K562 (cell line): ENCODE results near the gene PRMT6. TPM values are rescaled to one million over a fixed set of nuclear protein-coding genes. Genes with fewer than 3 reads are reported as not detected.

Source experiments
- ATAC-seq: fragments of 200-7000 bp; cut with Tn5 transposase; 3 replicates; pipeline ENCODE4 v1.9.1; 2020; ENCODE audit warnings: moderate library complexity
- BruUV-seq: library from RNA; stranded (reverse); fragments of 400-500 nt; replicated peaks from 2 replicates; lab custom pipeline; 2021; lab: Mats Ljungman, UMichigan
- CTCF ChIA-PET: fragments of 300-600 bp; formaldehyde crosslinking; extraction: SDS; loops from one replicate; lab custom pipeline; 2021; ENCODE audit warnings: low intra/inter-chr PET ratio; lab: Yijun Ruan, JAX
- POLR2A ChIA-PET: fragments of 300-600, 350-650 bp; sonication (Branson Sonifier 250); formaldehyde crosslinking; extraction: SDS; loops from one replicate; lab custom pipeline; 2021; ENCODE audit warnings: antibody characterized with exemption, inconsistent platforms; lab: Yijun Ruan, JAX
- DNase-seq, 4 experiments: peaks; one replicate each; pipeline versions ENCODE4 v3.0.0 to v3.0.0-alpha.2; 2011 to 2018; ENCODE audit warnings: low spot score in 3 of 4, mixed read lengths in 3 of 4; ENCODE audit errors: extremely low read depth in 1 of 4
- FAIRE-seq: peaks from 2 replicates; lab custom pipeline; 2011; peaks lifted over from hg19 to GRCh38; lab: Jason Lieb, UNC
- H2AFZ ChIP-seq: 2 replicates; pipeline ENCODE4 v1.6.0; 2011; ENCODE audit warnings: low read depth, low read length, control low read depth, inconsistent platforms
- H3K27ac ChIP-seq: fragments of 200-600 bp; 3 replicates; pipeline ENCODE4 v1.8.0; 2011; ENCODE audit warnings: low read depth, mild to moderate bottlenecking, control low read depth, inconsistent platforms, low read length, moderate library complexity, mixed read lengths; ENCODE audit errors: extremely low read depth
- H3K27me3 ChIP-seq, 2 experiments: fragments of 300-600 bp in 1 of 2; 2 replicates in 1 of 2; 3 replicates in 1 of 2; pipeline versions ENCODE4 v1.6.0 to v1.8.0; 2011; ENCODE audit warnings: inconsistent platforms in 2 of 2, low read length in 2 of 2, mild to moderate bottlenecking in 1 of 2, mixed read lengths in 1 of 2, moderate library complexity in 1 of 2; ENCODE audit not compliant: control insufficient read depth in 2 of 2, insufficient read depth in 2 of 2
- H3K36me3 ChIP-seq: fragments of 300-600 bp; 3 replicates; pipeline ENCODE4 v1.8.0; 2011; ENCODE audit warnings: mild to moderate bottlenecking, low read length, inconsistent platforms; ENCODE audit not compliant: control insufficient read depth, insufficient read depth
- H3K4me1 ChIP-seq, 2 experiments: fragments of 200-600 bp in 1 of 2; replicated peaks in 1 of 2; 2 replicates in 1 of 2; 3 replicates in 1 of 2; pipeline versions ENCODE4 v1.5.1 to v1.8.0; 2011; ENCODE audit warnings: inconsistent platforms in 2 of 2, low read length in 2 of 2, mild to moderate bottlenecking in 1 of 2, mixed read lengths in 1 of 2, moderate library complexity in 1 of 2; ENCODE audit not compliant: control insufficient read depth in 2 of 2, insufficient read depth in 2 of 2
- H3K4me2 ChIP-seq: 2 replicates; pipeline ENCODE4 v1.6.1; 2011; ENCODE audit warnings: low read length, control low read depth, inconsistent platforms, mixed read lengths; ENCODE audit not compliant: insufficient read depth
- H3K4me3 ChIP-seq: fragments of 200-600 bp; sonication (generic), shearing (Covaris generic); 2 replicates; pipeline ENCODE4 v1.5.1; 2016; ENCODE audit warnings: control low read depth, inconsistent platforms
- H3K79me2 ChIP-seq: fragments of 200-600 bp; 3 replicates; pipeline ENCODE4 v1.8.0; 2011; ENCODE audit warnings: low read length, inconsistent platforms; ENCODE audit not compliant: control insufficient read depth, insufficient read depth
- H3K9ac ChIP-seq, 2 experiments: 2 replicates each; pipeline versions ENCODE4 v1.6.0 to v1.6.1; 2011; ENCODE audit warnings: low read depth in 2 of 2, low read length in 2 of 2, control low read depth in 1 of 2, inconsistent platforms in 1 of 2, mild to moderate bottlenecking in 1 of 2, mixed read lengths in 1 of 2; ENCODE audit not compliant: insufficient read depth in 1 of 2
- H3K9me1 ChIP-seq: one replicate; pipeline ENCODE4 v1.6.0; 2011; ENCODE audit warnings: inconsistent platforms, mild to moderate bottlenecking, low read length, moderate library complexity; ENCODE audit not compliant: control insufficient read depth, insufficient read depth
- H3K9me3 ChIP-seq: replicated peaks from 2 replicates; pipeline ENCODE4 v1.5.1; 2011; ENCODE audit warnings: low read depth, low read length, inconsistent platforms; ENCODE audit not compliant: control insufficient read depth, insufficient read depth
- H4K20me1 ChIP-seq: replicated peaks from 2 replicates; pipeline ENCODE4 v1.6.1; 2011; ENCODE audit warnings: low read length, inconsistent platforms, mixed read lengths; ENCODE audit not compliant: control insufficient read depth, insufficient read depth
- BDP1 ChIP-seq: IDR thresholded peaks from 3 replicates; pipeline ENCODE4 v1.6.1; 2011; ENCODE audit not compliant: insufficient read length, insufficient read depth
- DNMT1 ChIP-seq: fragments of 450-650 bp; IDR thresholded peaks from 2 replicates; pipeline ENCODE4 v1.6.1; 2016; ENCODE audit warnings: antibody characterized with exemption, mild to moderate bottlenecking
- FOXP1 ChIP-seq: sonication (generic); formaldehyde crosslinking; IDR thresholded peaks from 2 replicates; pipeline ENCODE4 v1.8.0; 2022; ENCODE audit warnings: mild to moderate bottlenecking, missing genetic modification reagents
- KLF13 ChIP-seq: fragments of 450-650 bp; IDR thresholded peaks from 2 replicates; pipeline ENCODE4 v1.6.1; 2016; ENCODE audit warnings: missing genetic modification characterization, low read depth, mild to moderate bottlenecking, missing compliant biosample characterization, moderate library complexity, borderline replicate concordance
- MCM2 ChIP-seq: fragments of 450-650 bp; IDR thresholded peaks from 2 replicates; pipeline ENCODE4 v1.6.1; 2017; ENCODE audit warnings: low read depth, mild to moderate bottlenecking
- OTX1 ChIP-seq: fragments of 450-650 bp; formaldehyde crosslinking; IDR thresholded peaks from 2 replicates; pipeline ENCODE4 v1.4.0; 2022; ENCODE audit warnings: mild to moderate bottlenecking
- RBM17 ChIP-seq: fragments of 200-400 bp; formaldehyde crosslinking; IDR thresholded peaks from 2 replicates; pipeline ENCODE4 v1.6.1; 2017; ENCODE audit warnings: low read depth, mild to moderate bottlenecking, low read length, borderline replicate concordance
- ZNF12 ChIP-seq: sonication (generic); formaldehyde crosslinking; IDR thresholded peaks from 2 replicates; pipeline ENCODE4 v1.4.0; 2020; ENCODE audit warnings: mild to moderate bottlenecking, missing genetic modification reagents
- WGBS: fragments of 100-300 bp; shearing (Covaris generic); methylation state at CpG from one replicate; pipeline ENCODE4 v1.1.6; 2016; ENCODE audit warnings: low coverage, mixed read lengths; ENCODE audit not compliant: insufficient coverage; ENCODE audit errors: missing lambda C conversion rate; 5-methylcytosine and 5-hydroxymethylcytosine counted together
- in situ Hi-C: fragments of 300-500 bp; cut with MboI; formaldehyde crosslinking; loops from 4 replicates; pipeline ENCODE4 v1.15.0; 2018; ENCODE audit warnings: inconsistent platforms, mixed read lengths
- intact Hi-C: fragments of 100-400 bp; cut with micrococcal nuclease; formaldehyde crosslinking; loops from 2 replicates; pipeline ENCODE4 v1.14.2; 2022
- polyA plus RNA-seq, 8 experiments: library from polyadenylated mRNA; depleted of rRNA in 4 of 8; stranded (reverse) in 5 of 8; unstranded in 3 of 8; fragments of >200 nt; fragmentation: Nextera tagmentation in 2 of 8; fragmentation: Illumina TruSeq in 1 of 8; extraction: Ambion mirVana in 2 of 8; extraction: Trizol in 1 of 8; gene quantifications; 2 replicates each; pipeline versions ENCODE4 v1.2.1 to v1.2.3, GENCODE V29; 2011 to 2014; ENCODE audit warnings: inconsistent platforms in 1 of 8, missing spikeins in 1 of 8
- total RNA-seq, 7 experiments: library from RNA; depleted of rRNA in 6 of 7; stranded (reverse); fragments of >200 nt in 6 of 7; fragmentation: Illumina TruSeq in 2 of 7; extraction: Trizol in 2 of 7; gene quantifications; 2 replicates each; pipeline versions ENCODE4 v1.2.1 to v1.2.3, GENCODE V29; 2011 to 2021; ENCODE audit warnings: low replicate concordance in 1 of 7
- TF ChIP-seq, protein P1 (sequence below): fragments of 200-400 bp; formaldehyde crosslinking; IDR thresholded peaks from 2 replicates; pipeline ENCODE4 v1.6.1; 2017; ENCODE audit warnings: mild to moderate bottlenecking, low read depth, low read length, moderate library complexity
- TF ChIP-seq, protein P2 (sequence below): sonication (generic); formaldehyde crosslinking; IDR thresholded peaks from 2 replicates; pipeline ENCODE4 v1.8.0; 2022; ENCODE audit warnings: mild to moderate bottlenecking, missing genetic modification reagents
- TF ChIP-seq, protein P3 (sequence below): sonication (generic); formaldehyde crosslinking; IDR thresholded peaks from 2 replicates; pipeline ENCODE4 v1.8.1; 2023; ENCODE audit warnings: mild to moderate bottlenecking, missing genetic modification reagents
- TF ChIP-seq, protein P4 (sequence below): fragments of 250-450 bp; sonication (Bioruptor Pico); IDR thresholded peaks from 2 replicates; pipeline ENCODE4 v1.9.0; 2021; ENCODE audit warnings: mild to moderate bottlenecking, inconsistent platforms

The PRMT6 gene
- total and polyA plus RNA-seq, 9 of the 15 experiments (the other 6 are each of a cell fraction or from before 2014, with no cell fraction given), result 6.1 to 36.9 (median 29.4) TPM

DNA sequence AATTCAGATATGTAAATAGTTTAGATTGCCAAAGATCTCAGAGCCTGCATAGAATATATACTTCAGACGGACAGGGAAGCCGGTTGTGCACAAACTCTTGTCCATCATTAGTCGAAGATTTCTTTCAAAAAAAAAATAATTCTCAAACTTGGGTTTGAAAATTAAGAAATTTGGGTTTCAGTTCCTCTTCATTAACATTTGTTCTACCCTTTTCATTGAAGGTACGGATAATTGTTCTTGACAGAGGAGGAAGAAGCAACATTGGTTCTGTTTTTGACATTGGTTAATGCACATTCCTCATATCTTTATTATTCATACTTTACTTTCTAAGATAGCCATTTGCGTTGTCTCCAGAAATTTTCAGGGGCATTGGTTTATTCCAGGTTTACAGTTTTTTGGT, 38.0 kb upstream of the PRMT6 start:
- Histone ChIP-seq H2AFZ (no peak overlapping the region), H3K9me1 (no peaks in the 10 kb centered on the region), H3K36me3 (no peaks in the 10 kb centered on the region), H3K9me3 (no peaks in the 10 kb centered on the region), H3K4me1 (no peaks in the 10 kb centered on the region), H3K4me2 (no peak overlapping the region), H3K4me3 (no peak overlapping the region), H3K79me2 (no peaks in the 10 kb centered on the region), H4K20me1 (no peaks in the 10 kb centered on the region), H3K9ac (no peak overlapping the region), H3K27me3 (no peaks in the 10 kb centered on the region), H3K27ac (no peak overlapping the region)
- in situ Hi-C loops, result no loop called here
- CTCF ChIA-PET, result no interaction called here
- intact Hi-C loops, result loop anchor here (5.0 kb wide), 1 partner anchor 39 kb away; the partner anchor contains the start of gene PRMT6
- POLR2A ChIA-PET, result no interaction called here
- no TSS peak for BruUV-seq
- TF ChIP-seq MCM2, result no peak
- TF ChIP-seq, protein P1, sequence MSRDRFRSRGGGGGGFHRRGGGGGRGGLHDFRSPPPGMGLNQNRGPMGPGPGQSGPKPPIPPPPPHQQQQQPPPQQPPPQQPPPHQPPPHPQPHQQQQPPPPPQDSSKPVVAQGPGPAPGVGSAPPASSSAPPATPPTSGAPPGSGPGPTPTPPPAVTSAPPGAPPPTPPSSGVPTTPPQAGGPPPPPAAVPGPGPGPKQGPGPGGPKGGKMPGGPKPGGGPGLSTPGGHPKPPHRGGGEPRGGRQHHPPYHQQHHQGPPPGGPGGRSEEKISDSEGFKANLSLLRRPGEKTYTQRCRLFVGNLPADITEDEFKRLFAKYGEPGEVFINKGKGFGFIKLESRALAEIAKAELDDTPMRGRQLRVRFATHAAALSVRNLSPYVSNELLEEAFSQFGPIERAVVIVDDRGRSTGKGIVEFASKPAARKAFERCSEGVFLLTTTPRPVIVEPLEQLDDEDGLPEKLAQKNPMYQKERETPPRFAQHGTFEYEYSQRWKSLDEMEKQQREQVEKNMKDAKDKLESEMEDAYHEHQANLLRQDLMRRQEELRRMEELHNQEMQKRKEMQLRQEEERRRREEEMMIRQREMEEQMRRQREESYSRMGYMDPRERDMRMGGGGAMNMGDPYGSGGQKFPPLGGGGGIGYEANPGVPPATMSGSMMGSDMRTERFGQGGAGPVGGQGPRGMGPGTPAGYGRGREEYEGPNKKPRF, result no peak
- TF ChIP-seq BDP1, result no peak
- no peak for TF ChIP-seq KLF13 (tag)
- TF ChIP-seq OTX1 (CRISPR knock-in tag), result no peak
- TF ChIP-seq, protein P2, sequence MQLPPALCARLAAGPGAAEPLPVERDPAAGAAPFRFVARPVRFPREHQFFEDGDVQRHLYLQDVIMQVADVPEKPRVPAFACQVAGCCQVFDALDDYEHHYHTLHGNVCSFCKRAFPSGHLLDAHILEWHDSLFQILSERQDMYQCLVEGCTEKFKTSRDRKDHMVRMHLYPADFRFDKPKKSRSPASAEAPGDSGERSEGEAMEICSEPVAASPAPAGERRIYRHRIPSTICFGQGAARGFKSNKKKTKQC, result no peak
- TF ChIP-seq FOXP1 (CRISPR knock-in tag), result no peak
- no peak for TF ChIP-seq DNMT1
- TF ChIP-seq RBM17, result no peak
- TF ChIP-seq, protein P3, sequence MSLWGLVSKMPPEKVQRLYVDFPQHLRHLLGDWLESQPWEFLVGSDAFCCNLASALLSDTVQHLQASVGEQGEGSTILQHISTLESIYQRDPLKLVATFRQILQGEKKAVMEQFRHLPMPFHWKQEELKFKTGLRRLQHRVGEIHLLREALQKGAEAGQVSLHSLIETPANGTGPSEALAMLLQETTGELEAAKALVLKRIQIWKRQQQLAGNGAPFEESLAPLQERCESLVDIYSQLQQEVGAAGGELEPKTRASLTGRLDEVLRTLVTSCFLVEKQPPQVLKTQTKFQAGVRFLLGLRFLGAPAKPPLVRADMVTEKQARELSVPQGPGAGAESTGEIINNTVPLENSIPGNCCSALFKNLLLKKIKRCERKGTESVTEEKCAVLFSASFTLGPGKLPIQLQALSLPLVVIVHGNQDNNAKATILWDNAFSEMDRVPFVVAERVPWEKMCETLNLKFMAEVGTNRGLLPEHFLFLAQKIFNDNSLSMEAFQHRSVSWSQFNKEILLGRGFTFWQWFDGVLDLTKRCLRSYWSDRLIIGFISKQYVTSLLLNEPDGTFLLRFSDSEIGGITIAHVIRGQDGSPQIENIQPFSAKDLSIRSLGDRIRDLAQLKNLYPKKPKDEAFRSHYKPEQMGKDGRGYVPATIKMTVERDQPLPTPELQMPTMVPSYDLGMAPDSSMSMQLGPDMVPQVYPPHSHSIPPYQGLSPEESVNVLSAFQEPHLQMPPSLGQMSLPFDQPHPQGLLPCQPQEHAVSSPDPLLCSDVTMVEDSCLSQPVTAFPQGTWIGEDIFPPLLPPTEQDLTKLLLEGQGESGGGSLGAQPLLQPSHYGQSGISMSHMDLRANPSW (CRISPR knock-in tag), result no peak
- TF ChIP-seq, protein P4, sequence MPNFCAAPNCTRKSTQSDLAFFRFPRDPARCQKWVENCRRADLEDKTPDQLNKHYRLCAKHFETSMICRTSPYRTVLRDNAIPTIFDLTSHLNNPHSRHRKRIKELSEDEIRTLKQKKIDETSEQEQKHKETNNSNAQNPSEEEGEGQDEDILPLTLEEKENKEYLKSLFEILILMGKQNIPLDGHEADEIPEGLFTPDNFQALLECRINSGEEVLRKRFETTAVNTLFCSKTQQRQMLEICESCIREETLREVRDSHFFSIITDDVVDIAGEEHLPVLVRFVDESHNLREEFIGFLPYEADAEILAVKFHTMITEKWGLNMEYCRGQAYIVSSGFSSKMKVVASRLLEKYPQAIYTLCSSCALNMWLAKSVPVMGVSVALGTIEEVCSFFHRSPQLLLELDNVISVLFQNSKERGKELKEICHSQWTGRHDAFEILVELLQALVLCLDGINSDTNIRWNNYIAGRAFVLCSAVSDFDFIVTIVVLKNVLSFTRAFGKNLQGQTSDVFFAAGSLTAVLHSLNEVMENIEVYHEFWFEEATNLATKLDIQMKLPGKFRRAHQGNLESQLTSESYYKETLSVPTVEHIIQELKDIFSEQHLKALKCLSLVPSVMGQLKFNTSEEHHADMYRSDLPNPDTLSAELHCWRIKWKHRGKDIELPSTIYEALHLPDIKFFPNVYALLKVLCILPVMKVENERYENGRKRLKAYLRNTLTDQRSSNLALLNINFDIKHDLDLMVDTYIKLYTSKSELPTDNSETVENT (CRISPR knock-in tag), result no peak
- no peak for TF ChIP-seq ZNF12
- FAIRE-seq, result no peak
- no peak for ATAC-seq
- DNase-seq, result no peak
- 7% methylated on average over 5 of the region's 5 CpGs for WGBS
